HepG2 (cell line): Measurements from ENCODE around the gene GCNT4. TPM values are rescaled to one million over a fixed set of nuclear protein-coding genes. Genes with fewer than 3 reads are reported as not detected.
A peak's percentile ranks its signal among the peaks of the same experiment; 100 is the strongest.

ENCODE experiments used
- ATAC-seq: fragments of 200-7000 bp; cut with Tn5 transposase; 3 replicates; pipeline ENCODE4 v1.9.1; 2020; ENCODE audit warnings: mild to moderate bottlenecking, moderate library complexity
- BruUV-seq: library from RNA; stranded (reverse); fragments of 400-500 nt; replicated peaks from 2 replicates; lab custom pipeline; 2021; lab: Mats Ljungman, UMichigan
- CTCF ChIA-PET: fragments of 300-600 bp; formaldehyde crosslinking; extraction: SDS; loops from one replicate; lab custom pipeline; 2021; ENCODE audit warnings: low total read pairs, inconsistent platforms, low intra/inter-chr PET ratio; lab: Yijun Ruan, JAX
- POLR2A ChIA-PET: fragments of 350-600 bp; sonication (Branson Sonifier 250); formaldehyde crosslinking; loops from one replicate; lab custom pipeline; 2020; ENCODE audit warnings: antibody characterized with exemption, inconsistent platforms; lab: Yijun Ruan, JAX
- DNase-seq: peaks from one replicate; pipeline ENCODE4 v3.0.0-alpha.2; 2015; ENCODE audit warnings: low spot score
- FAIRE-seq: peaks from 3 replicates; lab custom pipeline; 2011; peaks lifted over from hg19 to GRCh38; lab: Jason Lieb, UNC
- H2AFZ ChIP-seq: one replicate; pipeline ENCODE4 v1.6.1; 2011; ENCODE audit warnings: low read length, inconsistent platforms
- H3K27ac ChIP-seq: fragments of 300-600 bp; 3 replicates; pipeline ENCODE4 v1.8.0; 2011; ENCODE audit warnings: mixed run types, mild to moderate bottlenecking, mixed read lengths, low read length, inconsistent platforms; ENCODE audit not compliant: insufficient read depth; ENCODE audit errors: extremely low read length
- H3K27me3 ChIP-seq, 2 experiments: fragments of 200-600 bp in 1 of 2; 2 replicates in 1 of 2; 3 replicates in 1 of 2; pipeline versions ENCODE4 v1.6.0 to v1.8.0; 2011; ENCODE audit warnings: low read length in 2 of 2, mild to moderate bottlenecking in 2 of 2, moderate library complexity in 2 of 2, inconsistent platforms in 1 of 2; ENCODE audit not compliant: insufficient read depth in 2 of 2, control insufficient read depth in 1 of 2
- H3K36me3 ChIP-seq, 2 experiments: fragments of 200-600 bp in 1 of 2; replicated peaks in 1 of 2; 2 replicates in 1 of 2; 3 replicates in 1 of 2; pipeline versions ENCODE4 v1.5.1 to v1.8.0; 2011; ENCODE audit warnings: low read length in 2 of 2, inconsistent platforms in 1 of 2; ENCODE audit not compliant: insufficient read depth in 2 of 2, control insufficient read depth in 1 of 2
- H3K4me1 ChIP-seq: 2 replicates; pipeline ENCODE4 v1.5.1; 2012; ENCODE audit warnings: low read length, inconsistent platforms; ENCODE audit not compliant: insufficient read depth
- H3K4me2 ChIP-seq: 2 replicates; pipeline ENCODE4 v1.6.0; 2011; ENCODE audit warnings: low read depth, low read length, inconsistent platforms
- H3K4me3 ChIP-seq, 3 experiments: fragments of 200-600 bp in 1 of 3; sonication (generic), shearing (Covaris generic) in 1 of 3; replicated peaks in 1 of 3; 2 replicates each; pipeline ENCODE4 v1.5.1; 2011 to 2016; ENCODE audit warnings: low read length in 3 of 3, inconsistent platforms in 2 of 3, low read depth in 2 of 3, mild to moderate bottlenecking in 2 of 3, control low read depth in 1 of 3, mixed read lengths in 1 of 3; ENCODE audit not compliant: insufficient read depth in 1 of 3
- H3K79me2 ChIP-seq: one replicate; pipeline ENCODE4 v1.6.1; 2011; ENCODE audit warnings: low read length, inconsistent platforms; ENCODE audit not compliant: insufficient read depth
- H3K9ac ChIP-seq: 2 replicates; pipeline ENCODE4 v1.6.0; 2011; ENCODE audit warnings: mild to moderate bottlenecking, low read depth, low read length, inconsistent platforms; ENCODE audit not compliant: insufficient read depth
- H3K9me3 ChIP-seq: 2 replicates; pipeline ENCODE4 v1.5.1; 2012; ENCODE audit warnings: mild to moderate bottlenecking, low read length
- H4K20me1 ChIP-seq: 2 replicates; pipeline ENCODE4 v1.6.0; 2011; ENCODE audit warnings: inconsistent platforms, mild to moderate bottlenecking, low read length, moderate library complexity; ENCODE audit not compliant: insufficient read depth
- ARNT2 ChIP-seq: sonication (generic); formaldehyde crosslinking; IDR thresholded peaks from 2 replicates; pipeline ENCODE4 v1.8.0; 2022; ENCODE audit warnings: mild to moderate bottlenecking, low read depth, missing genetic modification reagents, moderate library complexity
- KLF15 ChIP-seq: sonication (generic); formaldehyde crosslinking; IDR thresholded peaks from 2 replicates; pipeline ENCODE4 v1.8.1; 2023; ENCODE audit warnings: borderline replicate concordance, mild to moderate bottlenecking, inconsistent platforms, missing genetic modification reagents, mixed read lengths
- NCOA1 ChIP-seq: sonication (generic); formaldehyde crosslinking; IDR thresholded peaks from 2 replicates; pipeline ENCODE4 v1.9.0; 2021; ENCODE audit warnings: missing genetic modification reagents
- NPAS2 ChIP-seq: sonication (generic); formaldehyde crosslinking; IDR thresholded peaks from 2 replicates; pipeline ENCODE4 v1.8.0; 2022; ENCODE audit warnings: mild to moderate bottlenecking, missing genetic modification reagents, borderline replicate concordance
- NR2F1 ChIP-seq, 2 experiments: fragments of 450-650 bp in 1 of 2; formaldehyde crosslinking in 1 of 2; IDR thresholded peaks; 2 replicates each; pipeline versions ENCODE4 v1.5.0 to v1.6.1; 2016 to 2020; ENCODE audit warnings: mild to moderate bottlenecking in 1 of 2, missing compliant biosample characterization in 1 of 2, missing genetic modification reagents in 1 of 2, moderate library complexity in 1 of 2
- NR2F6 ChIP-seq, 2 experiments: IDR thresholded peaks; 2 replicates each; pipeline ENCODE4 v1.6.1; 2016; ENCODE audit warnings: antibody characterized with exemption in 1 of 2, mild to moderate bottlenecking in 1 of 2
- ZNF225 ChIP-seq: sonication (generic); formaldehyde crosslinking; IDR thresholded peaks from 2 replicates; pipeline ENCODE4 v1.4.0; 2020; ENCODE audit warnings: mild to moderate bottlenecking, missing genetic modification reagents
- ZNF350 ChIP-seq: sonication (generic); formaldehyde crosslinking; IDR thresholded peaks from 2 replicates; pipeline ENCODE4 v1.4.0; 2020; ENCODE audit warnings: mild to moderate bottlenecking, low read depth, missing genetic modification reagents, borderline replicate concordance
- ZSCAN12 ChIP-seq: sonication (generic); formaldehyde crosslinking; IDR thresholded peaks from 2 replicates; pipeline ENCODE4 v1.9.0; 2021; ENCODE audit warnings: mild to moderate bottlenecking, missing genetic modification reagents
- WGBS: methylation state at CpG from one replicate; pipeline ENCODE4 v1.1.6; 2017; ENCODE audit warnings: low lambda C conversion rate; 5-methylcytosine and 5-hydroxymethylcytosine counted together
- in situ Hi-C: cut with HindIII; loops from 2 replicates; pipeline ENCODE4 v1.10.0; 2017; ENCODE audit warnings: low pct_unique_long_range_greater_than_20kb; ENCODE audit not compliant: extremely low pct_ligation_motif_present
- intact Hi-C: fragments of 100-400 bp; cut with micrococcal nuclease; formaldehyde crosslinking; loops from one replicate; pipeline ENCODE4 v1.10.0; 2022; ENCODE audit not compliant: unreplicated experiment
- polyA plus RNA-seq, 8 experiments: library from polyadenylated mRNA; depleted of rRNA in 3 of 8; stranded (reverse) in 7 of 8; unstranded in 1 of 8; fragments of >200 nt; fragmentation: Illumina TruSeq in 4 of 8; extraction: Trizol in 4 of 8; gene quantifications; 2 replicates each; pipeline versions ENCODE4 v1.2.1 to v1.2.3, GENCODE V29; 2011 to 2016; ENCODE audit warnings: low read depth in 4 of 8, missing spikeins in 1 of 8, mixed read lengths in 1 of 8; ENCODE audit not compliant: insufficient read depth in 1 of 8
- total RNA-seq, 5 experiments: library from RNA; depleted of rRNA; stranded (reverse); fragments of >200 nt; fragmentation: Illumina TruSeq; extraction: Trizol; gene quantifications; 2 replicates each; pipeline ENCODE4 v1.2.3, GENCODE V29; 2016; ENCODE audit warnings: low read depth in 1 of 5
- TF ChIP-seq, protein P1 (sequence below): sonication (generic); formaldehyde crosslinking; IDR thresholded peaks from 2 replicates; pipeline ENCODE4 v1.9.0; 2022; ENCODE audit warnings: missing genetic modification reagents, mild to moderate bottlenecking, borderline replicate concordance

GCNT4 gene
- total and polyA plus RNA-seq, 2 of the 13 experiments (the other 11 are each of a cell fraction or from before 2014, with no cell fraction given), result 0.22 to 0.38 TPM

DNA sequence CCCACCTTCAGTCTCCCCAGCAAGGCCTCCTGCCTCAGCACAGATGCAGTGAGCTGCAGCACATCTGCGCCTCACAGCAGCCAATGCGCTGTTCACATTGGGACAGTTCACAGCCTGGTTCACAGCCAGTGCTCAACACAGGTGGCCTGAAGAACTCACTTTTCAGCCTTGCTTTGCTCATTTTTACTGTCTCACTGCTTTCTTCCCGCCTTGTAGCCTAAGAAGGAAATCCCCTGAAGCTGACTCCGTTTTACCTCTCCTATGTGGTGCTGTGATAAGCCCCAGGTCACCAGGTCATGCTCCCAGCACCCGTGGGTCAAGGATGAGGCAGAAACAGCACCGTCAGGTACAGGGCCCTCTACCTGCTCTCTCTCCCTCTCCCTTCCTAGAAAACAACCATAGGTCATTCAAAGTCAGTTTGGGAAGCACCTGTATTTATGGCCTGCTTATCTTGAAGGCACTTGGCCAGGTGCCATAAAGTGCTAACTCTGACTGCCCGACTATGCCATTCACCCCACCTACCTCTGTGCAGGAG is 1.1 kb downstream of the GCNT4 start:
- intact Hi-C loops, result loop anchor here (5.0 to 10.0 kb wide), 2 partner anchors 104 to 184 kb away; partner anchors contain the start of gene ANKRD31
- Histone ChIP-seq H3K9me3 (no peaks in the 10 kb centered on the region), H3K36me3 (no peaks in the 10 kb centered on the region), H3K4me3 (no peak overlapping the region), H3K4me1 (peaks cover 33% of the 10 kb centered on the region), H3K27ac (no peak overlapping the region), H2AFZ (no peak overlapping the region), H3K27me3 (peaks cover 19 to 50% of the 10 kb centered on the region in 2 experiments), H3K4me2 (no peak overlapping the region), H4K20me1 (no peaks in the 10 kb centered on the region), H3K9ac (no peak overlapping the region), H3K79me2 (no peaks in the 10 kb centered on the region)
- ATAC-seq (no peak), DNase-seq (no peak), FAIRE-seq (peak; percentile 30)
- no peak for TF ChIP-seq ZSCAN12 (CRISPR knock-in tag)
- TF ChIP-seq NR2F1 (CRISPR knock-in tag; IDR thresholded peaks at IDR 0.05), result no peak
- TF ChIP-seq NR2F6 (IDR thresholded peaks at IDR 0.05), result no peak
- peak; percentile 24; the same call in 1 of the 2 replicates for TF ChIP-seq NR2F6 (CRISPR knock-in tag; IDR thresholded peaks at IDR 0.05)
- TF ChIP-seq NPAS2, result no peak
- TF ChIP-seq ARNT2 (CRISPR knock-in tag), result no peak
- TF ChIP-seq ZNF225 (CRISPR knock-in tag), result no peak
- no TSS peak for BruUV-seq
- POLR2A ChIA-PET, result no interaction called here
- in situ Hi-C loops, result loop anchor here (10.0 kb wide), 1 partner anchor 214 kb away; no protein-coding TSS in a partner anchor
- WGBS, result 30% methylated on average over 7 of the region's 7 CpGs
- CTCF ChIA-PET, result no interaction called here

DNA sequence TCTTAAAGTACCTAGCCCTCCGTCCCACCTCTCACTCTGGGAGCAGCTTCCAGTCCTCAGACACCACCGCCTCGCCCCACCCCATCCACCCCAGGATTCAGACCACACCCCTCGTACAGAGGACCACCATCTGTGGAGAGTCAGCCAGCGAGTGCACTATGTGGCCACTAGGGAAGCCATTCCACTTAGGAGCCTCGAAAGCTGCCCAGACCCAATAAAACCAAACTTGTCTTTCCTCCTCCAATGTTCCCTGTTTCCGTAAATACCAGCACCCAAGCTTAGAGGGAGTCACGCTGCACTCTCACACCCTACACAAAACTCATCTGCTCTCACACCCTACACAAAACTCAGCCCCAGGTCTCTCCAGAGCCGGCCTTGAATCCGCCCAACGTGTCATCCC is 1.9 kb downstream of the GCNT4 start:
- no peak overlapping the region for H3K4me3 ChIP-seq
- no peaks in the 10 kb centered on the region for H3K79me2 ChIP-seq
- no TSS peak for BruUV-seq
- H3K27ac ChIP-seq, result no peak overlapping the region
- ChIA-PET POLR2A (no interaction called here), CTCF (interaction anchor here (1.6 kb wide), 1 partner anchor 215 kb away, joined by 10 read pairs; no protein-coding TSS in a partner anchor)
- WGBS, result 82% methylated on average over 11 of the region's 11 CpGs
- H3K4me1 ChIP-seq, result peaks cover 33% of the 10 kb centered on the region
- no peak for FAIRE-seq
- no peak overlapping the region for H3K4me2 ChIP-seq
- TF ChIP-seq KLF15 (CRISPR knock-in tag) (no peak), NCOA1 (no peak), ZNF350 (CRISPR knock-in tag) (0 out of 2 replicates have a peak, but pooled peaks have one; percentile 9)
- TF ChIP-seq, protein P1, sequence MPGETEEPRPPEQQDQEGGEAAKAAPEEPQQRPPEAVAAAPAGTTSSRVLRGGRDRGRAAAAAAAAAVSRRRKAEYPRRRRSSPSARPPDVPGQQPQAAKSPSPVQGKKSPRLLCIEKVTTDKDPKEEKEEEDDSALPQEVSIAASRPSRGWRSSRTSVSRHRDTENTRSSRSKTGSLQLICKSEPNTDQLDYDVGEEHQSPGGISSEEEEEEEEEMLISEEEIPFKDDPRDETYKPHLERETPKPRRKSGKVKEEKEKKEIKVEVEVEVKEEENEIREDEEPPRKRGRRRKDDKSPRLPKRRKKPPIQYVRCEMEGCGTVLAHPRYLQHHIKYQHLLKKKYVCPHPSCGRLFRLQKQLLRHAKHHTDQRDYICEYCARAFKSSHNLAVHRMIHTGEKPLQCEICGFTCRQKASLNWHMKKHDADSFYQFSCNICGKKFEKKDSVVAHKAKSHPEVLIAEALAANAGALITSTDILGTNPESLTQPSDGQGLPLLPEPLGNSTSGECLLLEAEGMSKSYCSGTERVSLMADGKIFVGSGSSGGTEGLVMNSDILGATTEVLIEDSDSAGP (CRISPR knock-in tag), result peak; percentile 34; the same call in 1 of the 2 replicates
- H3K27me3 ChIP-seq, result peaks cover 16 to 42% of the 10 kb centered on the region in 2 experiments
- no peak overlapping the region for H3K9ac ChIP-seq
- in situ Hi-C loops (loop anchor here (10.0 kb wide), 1 partner anchor 214 kb away; no protein-coding TSS in a partner anchor), intact Hi-C loops (loop anchor here (1.0 to 10.0 kb wide), 3 partner anchors 39 to 184 kb away; partner anchors contain the start of gene ANKRD31)
- DNase-seq, result peak; percentile 30
- H2AFZ ChIP-seq, result no peak overlapping the region
- H4K20me1 ChIP-seq, result no peaks in the 10 kb centered on the region
- H3K9me3 ChIP-seq, result no peaks in the 10 kb centered on the region
- H3K36me3 ChIP-seq, result no peaks in the 10 kb centered on the region
- peak; percentile 74 for ATAC-seq
